GM21390 (cell line): ENCODE data around the gene GADD45B.
"Not testable (repeated sequence)": the region's sequence is repeated elsewhere in the genome, so short reads cannot be mapped to it uniquely, and the experiment has no call there.

ENCODE experiments used
- ATAC-seq: cut with Tn5 transposase; IDR thresholded peaks from one replicate; pipeline ENCODE4 v1.9.1; 2021; ENCODE audit not compliant: unreplicated experiment

GADD45B gene

DNA sequence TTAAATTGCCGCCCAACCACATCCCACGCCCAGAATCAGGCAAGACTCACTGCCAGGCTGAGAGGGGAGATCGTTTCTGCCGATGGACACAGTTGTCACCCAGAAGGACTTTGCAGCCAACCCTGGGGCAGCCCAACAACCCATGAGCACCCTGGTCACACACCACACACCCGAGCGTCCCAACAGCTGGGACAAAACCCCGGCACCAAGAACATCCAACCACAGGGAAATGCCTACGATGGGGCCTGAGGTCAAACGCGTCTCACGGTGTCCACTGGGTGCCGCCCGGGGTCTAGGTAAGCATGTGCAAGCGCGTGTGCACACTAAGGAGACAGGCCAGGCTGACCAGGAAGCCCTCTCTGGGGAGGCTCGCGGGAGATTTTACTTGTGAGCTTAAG lies 32.1 kb upstream of the GADD45B start:
- no peak for ATAC-seq

DNA sequence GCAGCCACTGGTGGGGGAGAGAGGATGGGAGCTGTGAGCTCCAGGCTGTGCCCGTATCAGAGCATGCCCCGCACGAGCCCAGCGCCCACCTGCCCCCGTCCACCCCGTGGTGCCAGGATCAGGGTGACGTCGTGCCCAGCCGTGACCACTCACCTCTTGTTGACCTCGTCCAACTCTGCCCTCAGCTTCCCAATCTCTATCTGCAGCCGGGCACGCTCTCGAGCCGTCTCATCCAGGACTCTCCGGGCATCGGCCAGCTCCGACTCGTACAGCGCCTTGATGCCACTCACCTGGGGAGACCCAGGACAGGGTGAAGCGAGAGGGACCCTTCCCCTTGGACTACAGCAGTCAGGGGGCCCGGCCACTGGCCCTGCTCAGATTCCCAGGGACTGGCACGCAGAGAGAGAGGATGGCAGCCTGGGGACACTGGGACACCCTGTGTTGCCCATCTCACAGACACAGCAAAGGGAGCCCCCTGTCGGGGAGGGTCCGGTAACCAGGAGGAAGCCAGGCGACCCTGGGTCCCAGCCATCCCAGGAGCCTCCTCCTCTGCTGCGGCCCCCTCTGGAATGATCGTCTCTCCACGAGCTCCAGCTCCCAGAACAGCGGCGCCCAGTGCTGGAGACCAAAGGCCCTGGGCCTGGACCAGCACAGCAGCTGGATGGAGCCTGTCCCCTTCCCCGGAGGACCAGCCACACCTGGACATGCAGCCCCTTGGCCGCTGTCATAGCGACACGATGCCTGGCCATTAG lies 31.5 kb upstream of the GADD45B start:
- no peak for ATAC-seq

DNA sequence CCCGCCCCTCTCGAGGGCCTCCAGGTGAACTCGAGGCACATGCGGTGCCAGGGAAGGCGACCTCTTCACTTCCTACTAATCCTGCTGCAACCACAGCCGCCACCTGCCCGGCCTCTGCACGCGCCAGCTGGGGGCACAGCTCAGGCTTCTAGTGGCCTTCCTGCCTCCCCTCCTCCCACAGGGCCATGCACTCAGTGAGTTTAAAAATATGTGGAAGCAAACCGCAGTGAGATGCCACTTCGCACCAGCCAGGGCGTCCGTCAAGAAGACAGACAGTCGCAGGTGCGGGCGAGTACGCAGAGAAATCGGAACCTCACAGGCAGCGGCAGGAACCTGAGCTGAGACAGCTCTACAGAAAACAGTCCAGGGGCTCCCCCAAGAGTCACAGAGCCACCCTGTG lies 29.5 kb upstream of the GADD45B start:
- no peak for ATAC-seq

DNA sequence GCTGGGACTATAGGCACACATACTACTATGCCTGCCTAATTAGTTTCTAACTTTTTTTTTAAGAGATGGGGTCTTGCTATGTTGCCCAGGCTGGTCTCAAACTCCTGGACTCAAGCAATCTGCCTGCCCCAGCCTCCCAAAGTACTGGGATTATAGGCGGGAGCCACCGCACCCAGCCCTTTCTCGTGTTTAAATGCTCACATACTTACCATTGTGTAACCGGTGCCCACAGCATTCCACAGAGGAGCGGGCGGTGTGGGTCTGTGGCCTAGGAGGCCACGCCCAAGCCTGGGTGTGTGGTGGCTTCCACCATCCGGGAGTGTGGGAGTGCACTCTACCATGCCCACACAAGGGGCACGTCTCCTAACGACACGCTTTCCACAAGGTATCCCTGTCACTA lies 26.9 kb upstream of the GADD45B start:
- no peak for ATAC-seq

DNA sequence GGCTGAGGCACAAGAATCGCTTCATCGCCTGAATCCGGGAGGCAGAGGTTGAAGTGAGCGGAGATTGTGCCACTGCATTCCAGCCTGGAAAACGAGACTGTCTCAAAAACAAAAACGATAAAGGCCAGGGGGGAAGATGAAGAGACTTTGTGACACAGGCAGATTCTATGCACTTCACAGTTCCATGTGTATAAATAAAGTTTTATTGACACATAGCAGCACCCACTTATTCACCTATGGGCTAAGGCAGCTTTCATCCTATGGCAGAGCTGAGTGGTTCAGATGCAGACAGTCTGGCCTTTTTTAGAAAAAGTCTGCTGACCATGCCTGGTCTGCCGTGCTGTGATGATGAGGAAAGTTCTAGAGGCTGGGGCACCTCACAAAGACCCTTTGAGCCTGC lies 24.8 kb upstream of the GADD45B start:
- no peak for ATAC-seq

DNA sequence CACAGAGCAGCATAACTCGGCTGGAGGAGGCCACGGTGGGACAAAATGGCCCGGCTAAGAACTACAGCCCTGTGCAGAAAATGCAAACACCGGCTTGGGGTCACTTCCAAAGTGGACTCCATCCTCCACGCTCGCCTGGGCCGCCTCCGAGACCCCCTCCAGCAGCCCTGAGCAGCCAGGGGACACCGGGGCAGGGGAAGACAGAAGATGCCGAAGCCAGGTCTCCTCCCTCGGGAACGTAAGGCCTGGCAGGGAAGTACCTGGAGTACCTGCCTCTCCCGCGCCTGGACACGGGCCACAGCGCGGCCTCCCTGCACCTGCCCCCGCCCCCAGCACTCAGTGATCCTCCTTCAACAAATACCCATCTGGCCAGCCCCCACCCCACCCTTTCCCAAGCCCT lies 24.2 kb upstream of the GADD45B start:
- ATAC-seq = no peak

DNA sequence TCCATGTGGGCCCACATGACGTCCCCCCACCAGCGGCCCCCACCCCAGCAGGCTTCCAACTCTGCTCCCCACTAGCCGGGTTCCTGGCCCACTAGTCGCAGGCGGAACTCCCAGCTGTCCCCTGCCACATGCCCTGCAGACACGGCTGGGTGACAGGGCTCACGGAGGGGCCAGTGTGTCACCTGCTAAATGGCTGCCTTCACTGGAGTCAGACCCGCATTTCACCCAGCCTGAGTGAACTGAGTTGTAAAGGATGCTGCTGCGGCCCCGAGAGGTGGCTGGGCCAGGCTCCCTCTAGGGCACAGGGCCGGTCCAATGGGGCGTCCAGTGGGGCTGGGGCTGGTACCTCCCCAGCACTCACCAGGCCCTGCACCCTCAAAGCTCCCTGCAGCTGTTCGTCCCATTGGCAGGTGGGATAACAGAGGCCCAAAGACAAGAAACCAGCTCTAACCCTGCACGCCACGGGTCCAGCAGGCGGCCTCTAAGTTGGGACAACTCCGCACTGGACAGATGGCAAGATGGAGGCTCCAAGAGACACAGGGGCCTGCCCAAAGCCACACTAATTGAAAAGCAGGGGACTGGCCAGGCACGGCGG lies 22.4 kb upstream of the GADD45B start:
- no peak for ATAC-seq

DNA sequence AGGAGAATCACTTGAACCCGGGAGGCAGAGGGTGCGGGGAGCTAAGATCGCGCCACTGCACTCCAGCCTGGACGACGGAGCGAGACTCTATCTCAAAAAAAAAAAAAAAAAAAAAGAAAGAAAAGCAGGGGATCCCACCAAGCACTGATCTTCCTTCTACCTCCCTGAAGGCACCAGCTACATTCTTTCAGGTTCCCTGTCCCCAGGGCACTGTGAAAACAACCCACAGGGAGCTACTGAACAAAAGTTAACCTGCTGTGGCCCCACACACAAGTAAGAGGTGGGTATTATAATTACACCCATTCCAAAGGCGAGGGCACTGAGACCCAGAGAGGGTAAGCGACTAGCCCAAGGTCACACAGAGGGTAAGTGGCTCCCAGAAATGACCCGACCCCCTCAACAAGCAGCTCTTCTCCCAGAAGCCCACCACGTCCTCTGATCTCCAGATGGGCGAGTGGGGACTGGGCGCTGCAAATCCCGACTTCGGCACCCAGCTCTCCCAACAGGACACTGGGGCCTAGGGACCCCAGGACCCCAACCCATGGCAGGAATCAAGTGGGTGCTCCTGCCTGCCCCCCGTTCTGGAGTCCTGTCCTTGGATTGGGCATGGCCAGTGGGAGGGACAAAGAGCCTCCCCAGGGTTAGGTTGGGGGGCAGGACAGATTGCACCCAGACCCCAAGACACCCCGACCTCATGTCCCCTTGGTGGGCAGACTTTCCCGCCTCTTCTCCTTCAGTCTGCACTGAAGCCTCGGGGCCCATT lies 21.5 kb upstream of the GADD45B start:
- no peak for ATAC-seq

DNA sequence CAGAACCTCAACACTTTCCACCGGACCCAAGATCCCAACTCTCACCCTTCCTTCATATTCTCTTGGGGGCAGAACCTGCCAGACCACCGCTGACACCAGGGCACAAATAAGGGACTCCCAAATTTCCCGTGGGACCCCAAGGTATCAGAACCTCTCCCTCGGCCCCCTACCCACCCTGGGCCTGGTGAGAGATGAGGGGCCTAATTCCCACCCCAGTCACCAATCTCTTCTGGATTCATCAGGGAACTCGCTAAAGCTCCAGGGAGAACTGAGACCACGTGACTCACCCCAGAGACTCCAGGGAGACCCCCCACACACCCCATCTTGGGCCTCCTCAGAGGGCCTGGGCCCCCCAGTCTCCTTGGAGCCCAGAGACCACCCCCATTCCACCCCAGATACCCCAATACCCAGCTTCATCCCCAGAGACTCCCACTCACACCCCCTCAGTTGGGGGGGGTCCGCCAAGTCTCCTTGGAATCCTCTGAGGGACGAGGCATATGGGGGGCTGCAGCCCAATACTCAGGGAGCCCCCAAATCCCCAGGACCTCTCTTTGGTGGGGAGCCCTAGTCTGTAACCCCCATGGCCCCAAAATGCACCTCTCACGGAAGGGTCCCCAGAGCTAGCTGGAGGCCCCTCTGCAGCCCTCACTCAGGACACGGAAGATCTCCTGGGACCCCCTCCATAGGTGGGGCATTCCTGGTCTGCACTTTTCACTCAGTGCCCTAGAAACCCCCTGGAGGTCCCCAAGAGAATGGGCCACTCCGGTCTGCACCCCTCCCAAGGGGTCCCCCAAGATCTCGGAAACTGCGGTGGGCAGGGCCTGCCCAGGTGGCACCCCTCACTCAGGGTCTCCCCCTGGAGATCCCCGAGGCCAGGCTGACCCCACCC lies 20.7 kb upstream of the GADD45B start:
- ATAC-seq = no peak

DNA sequence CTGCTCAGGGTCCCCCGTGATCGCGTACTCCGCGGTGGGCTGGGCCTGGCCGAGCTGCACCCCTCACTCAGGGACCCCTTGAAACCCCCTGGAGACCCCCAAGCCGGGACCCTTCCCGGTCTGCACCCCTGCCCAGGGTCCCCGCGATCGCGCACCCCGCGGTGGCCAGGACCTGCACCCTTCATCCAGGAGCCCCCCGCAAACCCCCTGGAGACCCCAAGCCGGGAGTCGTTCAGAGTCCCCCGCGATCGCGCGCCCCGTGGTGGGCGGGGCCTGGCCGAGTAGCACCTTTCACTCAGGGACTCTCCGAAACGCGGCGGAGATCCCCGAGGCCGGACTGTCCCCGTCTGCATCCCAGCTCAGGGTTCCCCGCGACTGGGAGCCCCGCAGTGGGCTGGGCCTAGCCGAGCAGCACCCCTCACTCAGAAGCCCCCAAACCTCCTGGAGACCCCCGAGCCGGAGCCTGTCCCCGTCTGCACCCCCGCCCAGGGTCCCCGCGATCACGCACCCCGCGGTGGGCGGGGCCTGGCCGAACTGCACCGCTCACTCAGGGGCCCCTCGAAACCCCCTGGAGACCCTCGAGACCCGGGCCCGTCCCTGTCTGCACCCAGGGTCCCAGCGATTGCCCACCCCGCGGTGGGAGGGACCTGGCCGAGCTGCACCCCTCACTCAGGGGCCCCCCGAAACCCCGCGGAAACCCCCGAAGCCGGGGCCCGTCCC lies 19.9 kb upstream of the GADD45B start:
- ATAC-seq = peak; percentile 35

DNA sequence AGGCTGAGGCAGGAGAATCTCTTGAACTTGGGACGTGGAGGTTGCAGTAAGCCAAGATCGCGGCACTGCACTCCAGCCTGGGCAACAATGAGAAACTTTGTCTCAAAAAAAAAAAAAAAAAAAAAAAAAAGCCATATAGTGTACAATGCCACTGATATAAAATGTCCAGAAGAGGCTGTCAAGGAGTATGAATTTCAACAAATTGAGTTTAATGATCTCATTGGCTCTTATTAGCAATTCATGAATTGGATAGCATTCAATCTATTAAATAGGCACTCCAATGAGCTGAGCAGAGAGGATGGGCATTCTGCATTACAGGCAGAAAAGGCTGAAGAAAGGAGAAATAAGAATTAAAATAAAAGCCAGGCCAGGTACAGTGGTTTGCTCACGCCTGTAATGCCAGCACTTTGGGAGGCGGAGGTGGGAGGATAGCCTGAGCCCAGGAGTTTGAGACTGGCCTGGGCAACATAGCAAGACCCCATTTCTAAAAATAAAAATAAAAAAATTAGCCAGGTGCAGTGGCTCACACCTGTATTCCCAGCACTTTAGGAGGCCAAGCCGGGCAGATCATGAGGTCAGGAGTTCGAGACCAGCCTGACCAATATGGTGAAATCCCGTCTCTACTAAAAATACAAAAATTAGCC lies 18.4 kb upstream of the GADD45B start:
- no peak for ATAC-seq

DNA sequence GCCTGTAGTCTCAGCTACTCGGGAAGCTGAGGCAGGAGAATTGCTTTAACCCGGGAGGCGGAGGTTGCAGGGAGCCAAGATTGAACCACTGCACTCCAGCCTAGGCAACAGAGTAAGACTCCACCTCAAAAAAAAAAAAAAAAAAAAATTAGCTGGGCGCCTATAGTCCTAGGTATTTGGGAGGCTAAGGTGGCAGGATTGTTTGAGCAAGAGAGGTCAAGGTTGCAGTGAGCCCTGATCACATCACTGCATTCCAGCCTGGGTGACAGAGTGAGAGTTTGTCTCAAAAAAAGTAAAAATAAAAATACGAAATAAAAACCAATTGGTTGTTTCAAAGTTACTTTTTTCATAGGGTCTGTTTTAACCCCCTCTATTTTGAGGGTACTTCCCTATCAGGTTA lies 17.9 kb upstream of the GADD45B start:
- ATAC-seq = no peak

DNA sequence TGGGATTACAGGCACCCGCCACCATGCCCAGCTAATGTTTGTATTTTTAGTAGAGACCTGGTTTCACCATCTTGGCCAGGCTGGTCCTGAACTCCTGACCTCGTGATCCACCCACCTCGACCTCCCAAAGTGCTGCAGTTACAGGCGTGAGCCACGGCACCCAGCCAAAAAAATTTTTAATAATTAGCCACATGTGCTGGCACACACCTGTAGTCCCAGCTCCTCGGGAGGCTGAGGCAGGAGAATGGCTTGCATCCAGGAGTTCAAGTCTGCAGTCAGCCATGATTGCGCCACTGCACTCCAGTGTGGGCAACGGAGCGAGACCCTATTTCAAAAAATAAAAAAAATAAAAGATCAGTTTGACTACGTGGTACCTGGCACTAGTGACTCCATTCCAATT lies 17.2 kb upstream of the GADD45B start:
- not testable (repeated sequence) for ATAC-seq

DNA sequence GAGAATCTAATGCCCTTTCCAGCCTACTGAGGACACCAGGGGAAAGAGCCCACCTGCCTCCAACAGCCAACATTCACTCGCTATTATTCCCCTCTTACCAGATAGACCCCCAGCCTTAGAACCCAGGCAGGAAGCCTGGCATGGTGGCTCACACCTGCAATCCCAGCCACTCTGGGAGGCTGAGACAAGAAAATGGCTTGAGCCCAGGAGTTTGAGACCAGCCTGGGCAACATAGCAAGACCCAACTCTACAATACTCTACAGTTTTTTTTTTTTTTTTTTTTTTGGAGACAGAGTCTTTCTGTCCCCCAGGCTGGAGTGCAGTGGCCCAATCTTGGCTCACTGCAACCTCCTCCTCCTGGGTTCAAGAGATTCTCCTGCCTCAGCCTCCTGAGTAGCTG lies 15.7 kb upstream of the GADD45B start:
- ATAC-seq = no peak

DNA sequence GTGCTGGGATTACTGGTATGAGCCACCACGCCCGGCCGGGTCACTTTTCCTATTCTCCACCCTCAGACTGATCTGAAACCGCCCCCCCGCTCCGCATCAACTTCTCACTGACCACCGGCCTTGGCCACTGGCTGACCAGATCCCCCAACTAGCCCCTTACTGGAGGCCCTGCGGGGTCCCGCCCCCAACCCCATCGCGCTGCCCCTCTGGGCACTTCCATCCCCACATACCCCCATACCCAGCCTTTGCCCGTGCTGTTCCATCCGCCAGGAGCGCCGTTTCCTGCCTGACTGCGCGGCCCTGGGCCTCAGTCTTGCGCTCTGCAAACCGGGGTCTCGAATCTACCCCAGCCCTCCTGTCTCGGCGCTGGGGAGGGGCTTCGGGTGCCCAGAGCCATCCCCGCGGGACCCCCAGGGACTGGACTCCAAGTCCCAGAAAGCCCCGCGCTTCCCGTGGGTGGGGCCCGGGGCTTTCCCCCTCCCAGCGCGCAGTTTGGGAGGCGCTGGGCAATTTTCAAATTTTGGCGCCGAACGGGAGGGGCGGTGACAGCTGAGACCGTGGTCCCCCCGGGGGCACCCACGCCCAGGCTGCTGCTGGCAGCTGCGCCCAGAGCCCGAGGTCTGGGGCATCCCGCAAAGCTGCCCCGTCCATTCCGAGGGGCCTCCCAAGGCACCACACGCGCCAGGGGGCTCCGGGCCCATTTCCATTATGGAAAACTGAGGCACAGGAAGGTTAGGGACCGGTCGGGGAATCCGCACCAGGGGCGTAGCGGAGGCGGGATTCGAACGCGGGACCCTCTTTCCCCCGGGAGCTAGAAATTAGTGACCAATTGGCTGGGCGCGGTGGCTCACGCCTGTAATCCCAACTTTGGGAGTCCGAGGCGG lies 13.9 kb upstream of the GADD45B start:
- no peak for ATAC-seq

DNA sequence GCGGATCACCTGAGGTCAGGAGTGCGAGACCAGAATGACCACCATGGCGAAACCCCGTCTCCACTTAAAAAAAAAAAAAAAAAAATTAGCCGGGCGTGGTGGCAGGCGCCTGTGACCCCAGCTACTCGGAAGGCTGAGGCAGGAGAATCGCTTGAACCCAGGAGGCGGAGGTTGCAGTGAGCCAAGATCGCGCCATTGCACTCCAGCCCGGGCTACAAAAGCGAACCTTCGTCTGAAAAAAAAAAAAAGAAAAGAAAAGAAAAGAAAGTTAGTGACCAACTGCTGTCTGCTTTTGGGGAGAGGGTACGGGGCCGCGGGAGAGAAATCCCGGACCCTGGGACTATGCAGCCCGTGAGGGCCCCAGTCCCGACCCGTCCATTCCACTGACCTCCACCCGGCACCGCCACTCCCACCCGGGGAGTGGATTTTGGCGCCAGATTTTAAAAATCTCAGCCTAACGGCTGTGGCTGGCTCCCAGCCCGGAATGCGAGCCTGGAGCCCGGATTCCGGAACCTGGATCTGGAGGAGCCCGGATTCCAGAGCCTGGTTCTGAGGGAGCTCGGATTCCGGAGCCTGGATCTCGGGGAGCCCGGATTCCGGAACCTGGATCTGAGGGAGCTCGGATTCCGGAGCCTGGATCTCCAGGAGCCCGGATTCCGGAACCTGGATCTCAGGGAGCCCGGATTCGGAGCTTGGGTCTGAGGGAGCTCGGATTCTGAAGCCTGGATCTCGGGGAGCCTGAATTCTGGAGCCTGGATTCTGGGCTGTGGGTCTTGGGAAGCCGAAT lies 13.1 kb upstream of the GADD45B start:
- no peak for ATAC-seq

DNA sequence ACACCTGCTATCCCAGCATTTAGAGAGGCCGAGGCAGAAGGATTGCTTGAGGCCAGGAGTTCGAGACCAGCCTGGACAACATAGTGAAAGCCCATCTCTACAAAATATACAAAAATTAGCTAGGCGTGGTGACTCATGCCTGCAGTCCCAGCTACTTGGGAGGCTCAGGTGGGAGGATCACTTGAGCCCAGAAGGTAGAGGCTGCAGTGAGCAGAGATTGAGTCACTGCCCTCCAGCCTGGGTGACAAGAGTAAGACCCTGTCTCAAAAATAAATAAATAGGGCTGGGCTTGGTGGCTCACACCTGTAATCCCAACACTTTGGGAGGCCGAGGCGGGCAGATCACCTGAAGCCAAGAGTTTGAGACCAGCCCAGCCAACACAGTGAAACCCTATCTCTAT lies 12.2 kb upstream of the GADD45B start:
- not testable (repeated sequence) for ATAC-seq

DNA sequence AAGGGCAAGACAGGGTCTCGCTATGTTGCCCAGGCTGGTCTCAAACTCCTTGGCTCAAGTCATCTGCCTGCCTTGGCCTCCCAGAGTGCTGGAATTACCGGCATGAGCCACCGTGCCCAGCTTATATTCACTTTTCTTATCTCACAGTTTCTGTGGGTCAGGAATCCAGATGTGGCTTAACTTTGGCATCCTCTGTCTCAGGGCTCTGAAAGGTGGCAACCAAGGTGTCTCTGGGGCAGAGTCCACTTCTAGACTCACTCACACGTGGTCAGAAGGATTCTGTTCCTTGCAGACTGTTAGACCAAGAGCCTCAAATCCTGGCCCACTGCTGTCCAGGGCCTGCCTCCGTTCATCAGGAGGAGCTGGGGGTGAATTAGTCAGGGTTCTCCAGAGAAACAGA lies 11.5 kb upstream of the GADD45B start:
- ATAC-seq = no peak
